Smooth muscle cell of the coronary artery (primary cell): Measurements from ENCODE around the gene ABCA3. TPM values are rescaled to one million over a fixed set of nuclear protein-coding genes. Genes with fewer than 3 reads are reported as not detected.

Source experiments
- total RNA-seq: library from RNA; depleted of rRNA; stranded (reverse); fragments of >200 nt; gene quantifications from 2 replicates; pipeline ENCODE4 v1.2.3, GENCODE V29; 2014; ENCODE audit warnings: low replicate concordance

The ABCA3 gene
- 1.2 and 1.7 TPM in 2 replicates for total RNA-seq

DNA sequence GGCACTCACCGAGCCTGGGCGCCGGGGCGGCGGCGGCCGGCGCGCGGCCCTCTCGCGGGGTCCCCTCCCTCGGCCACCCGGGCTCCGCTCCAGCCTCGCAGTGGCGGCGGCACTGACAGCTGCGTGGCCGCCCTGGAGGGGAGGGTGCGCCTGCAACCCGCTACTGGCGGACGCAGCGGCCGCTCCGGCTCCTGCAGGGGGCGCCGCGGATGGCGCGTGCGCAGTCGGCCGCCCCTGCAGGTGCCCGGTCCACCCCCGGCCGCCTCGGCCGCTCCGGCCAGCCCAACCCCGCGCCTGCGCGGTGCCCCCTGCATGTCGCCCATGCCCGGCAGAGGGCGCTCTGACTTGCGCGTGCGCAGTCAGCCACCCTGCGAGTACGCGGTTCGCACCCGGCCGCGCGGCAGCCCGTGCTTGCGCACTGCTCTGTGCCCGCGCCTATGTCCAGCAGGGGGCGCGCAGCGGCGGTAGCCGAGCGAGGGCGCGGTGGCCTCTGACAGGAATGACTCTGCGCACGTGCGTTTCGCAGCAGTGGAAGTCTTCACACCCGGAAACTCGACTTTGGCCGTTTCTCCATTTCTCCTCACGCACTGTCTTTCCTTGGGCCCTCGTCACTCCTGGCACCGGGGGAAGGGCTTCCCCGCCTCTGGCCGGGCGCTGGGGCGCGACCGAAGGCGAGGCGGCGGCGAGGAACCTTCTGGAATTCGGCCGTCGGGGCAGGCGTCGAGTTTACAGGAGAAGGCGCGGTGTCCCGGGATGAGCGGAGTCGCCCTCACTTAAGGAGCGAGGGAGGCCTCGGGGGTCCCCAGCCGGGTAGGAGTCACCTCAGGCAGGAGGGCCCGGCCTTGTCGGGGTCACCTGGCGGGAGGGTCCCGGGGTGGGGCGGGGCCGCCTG, at the start of gene ABCA3:
Gene ABCA3, minus strand, starts transcription at position 165 of the 892 bp plus-strand sequence. CDS start 14,262 bp downstream, outside the sequence.

DNA sequence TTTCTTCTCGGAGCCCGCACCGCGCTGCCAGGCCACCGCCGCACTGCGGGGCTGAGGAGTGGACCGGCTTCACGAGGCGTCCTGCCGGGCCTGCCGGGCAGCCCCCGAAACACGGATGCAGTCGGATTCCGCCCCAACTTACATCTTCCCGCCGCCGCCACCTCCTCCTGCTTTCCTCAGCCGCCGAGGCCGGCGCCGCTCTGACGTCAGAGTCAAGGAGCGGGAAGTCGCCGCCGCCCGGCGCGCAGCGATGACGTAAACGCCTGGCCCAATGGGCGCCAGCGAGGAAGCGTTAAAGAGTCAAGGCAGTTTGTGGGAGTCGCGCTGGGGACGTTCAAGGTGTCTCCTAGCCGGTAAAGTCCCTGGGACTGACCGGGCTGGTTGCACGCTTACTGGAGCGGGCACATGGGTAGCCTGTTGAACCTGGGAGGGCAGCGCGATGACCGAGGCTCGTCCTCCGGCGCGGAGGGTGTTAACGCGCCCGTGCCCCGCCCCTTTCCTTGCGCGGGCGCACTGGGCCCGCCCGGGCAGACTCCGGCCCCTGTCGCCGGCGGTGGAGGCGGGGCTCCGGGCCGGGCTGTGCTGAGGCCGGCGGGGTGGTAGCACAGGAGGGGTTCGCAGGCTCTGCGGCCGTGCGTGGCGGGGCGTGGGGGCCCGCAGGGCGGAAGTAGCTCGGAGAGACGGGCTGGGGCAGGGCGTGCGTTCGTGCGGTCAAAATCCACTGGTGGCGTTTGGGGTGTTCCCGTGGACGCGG, 72.4 kb downstream of the ABCA3 start, which contains the start of gene RNPS1:
Gene RNPS1, minus strand, starts transcription at position 214 of the 754 bp plus-strand sequence. CDS start 3,483 bp downstream, outside the sequence.

DNA sequence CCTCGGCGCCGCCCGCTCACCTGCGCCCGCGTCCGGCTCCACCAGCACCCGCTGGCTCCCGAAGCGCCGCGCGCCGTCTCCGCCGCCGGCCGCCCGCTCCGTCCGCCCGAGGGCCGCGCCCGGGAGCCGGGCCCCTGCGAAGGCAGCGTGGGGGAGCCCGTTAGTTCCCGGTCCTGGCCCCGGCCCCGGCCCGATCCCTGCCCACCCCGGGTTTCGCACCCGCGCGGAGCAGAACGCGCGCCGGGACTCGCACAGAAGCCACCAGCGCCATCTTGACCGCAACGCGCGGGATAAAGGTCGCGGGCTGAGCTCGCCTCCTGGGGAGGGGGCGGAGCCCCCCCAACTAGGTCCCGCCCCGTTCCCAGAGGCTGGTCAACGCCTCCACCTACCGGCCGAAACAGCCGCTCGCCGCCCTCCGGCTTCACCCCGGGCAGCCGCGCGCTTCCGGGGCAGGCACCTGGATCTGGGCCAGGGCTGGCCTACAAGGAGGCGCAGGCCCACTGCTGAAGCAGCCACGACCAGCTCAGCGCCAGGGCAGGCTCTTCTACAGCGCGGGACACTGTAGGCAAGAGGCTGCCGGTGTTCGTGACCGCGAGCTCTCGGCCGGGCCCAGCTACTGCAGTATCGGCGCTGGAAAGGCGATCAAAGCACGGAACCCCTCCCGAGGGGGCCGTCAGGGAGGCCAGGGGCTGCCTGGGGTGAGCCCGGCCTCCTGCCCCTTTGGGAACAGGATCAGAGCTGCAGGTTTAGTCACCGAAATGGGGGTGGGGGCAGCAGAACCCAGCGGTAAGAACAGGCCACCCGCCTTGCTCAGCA, 89.0 kb downstream of the ABCA3 start, which contains the start of gene ECI1:
Gene ECI1, minus strand, starts transcription at position 292 of the 816 bp plus-strand sequence. Its CDS starts 21 bp downstream, at position 271.

DNA sequence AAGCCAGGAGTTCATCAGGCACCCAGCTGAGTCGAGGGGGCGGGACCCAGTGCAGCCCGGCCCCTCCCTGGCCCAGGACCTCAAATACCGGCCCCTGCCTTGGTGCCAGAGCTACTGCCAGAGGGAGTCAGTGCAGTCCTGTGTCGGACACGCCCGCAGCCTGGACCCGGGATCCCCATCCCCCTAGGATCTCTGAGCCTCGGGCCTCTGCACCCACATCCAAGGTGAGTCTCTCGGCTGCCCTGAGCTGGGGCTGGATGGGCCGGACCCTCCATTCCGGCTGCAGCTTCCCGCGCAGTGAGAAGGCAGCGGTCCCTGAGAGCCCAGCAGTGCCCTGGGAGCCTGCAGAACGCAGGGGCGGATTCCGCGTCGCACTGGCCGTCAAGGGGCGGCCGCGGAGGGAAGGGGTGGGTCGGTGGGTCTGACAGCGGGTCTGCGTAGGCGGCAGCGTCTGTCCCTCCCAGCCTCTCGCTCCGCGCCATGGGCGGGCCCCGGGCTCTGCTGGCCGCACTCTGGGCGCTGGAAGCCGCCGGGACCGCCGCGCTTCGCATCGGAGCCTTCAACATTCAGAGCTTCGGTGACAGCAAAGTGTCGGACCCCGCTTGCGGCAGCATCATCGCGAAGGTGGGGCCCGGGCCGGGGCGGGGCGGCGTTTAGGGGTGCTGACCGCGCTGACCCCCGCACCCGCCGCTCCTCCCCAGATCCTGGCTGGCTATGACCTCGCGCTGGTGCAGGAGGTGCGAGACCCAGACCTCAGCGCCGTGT, 104.0 kb downstream of the ABCA3 start, which contains the start of gene DNASE1L2:
Gene DNASE1L2, plus strand, starts transcription at position 108 of the 765 bp plus-strand sequence. Its CDS starts 373 bp downstream, at position 481.

Other genes starting within 250 kb of the ABCA3 start
- 63.7 and 174 TPM in 2 replicates for gene PKD1, start 204.8 kb downstream of the ABCA3 start, total RNA-seq
- gene RAB26, start 192.1 kb downstream of the ABCA3 start, total RNA-seq, result 1.3 and 1.5 TPM in 2 replicates
- gene TRAF7, start 184.9 kb downstream of the ABCA3 start, total RNA-seq, result 37.0 and 49.5 TPM in 2 replicates
- 0.08 and 0.47 TPM in 2 replicates for gene CASKIN1, start 144.1 kb downstream of the ABCA3 start, total RNA-seq
- 16.5 and 19.7 TPM in 2 replicates for gene MLST8, start 135.3 kb downstream of the ABCA3 start, total RNA-seq
- gene BRICD5, start 129.9 kb downstream of the ABCA3 start, total RNA-seq, result 2.9 and 4.0 TPM in 2 replicates
- 5.3 and 9.5 TPM in 2 replicates for gene PGP, start 125.9 kb downstream of the ABCA3 start, total RNA-seq
- gene E4F1, start 117.1 kb downstream of the ABCA3 start, total RNA-seq, result 26.2 and 33.9 TPM in 2 replicates
- 0.38 and 1.1 TPM in 2 replicates for gene DNASE1L2, start 104.3 kb downstream of the ABCA3 start, total RNA-seq
- gene ECI1, start 89.1 kb downstream of the ABCA3 start, total RNA-seq, result 15.2 and 32.6 TPM in 2 replicates
- gene RNPS1, start 72.6 kb downstream of the ABCA3 start, total RNA-seq, result 19.3 and 47.3 TPM in 2 replicates
- gene CCNF, start 88.7 kb upstream of the ABCA3 start, total RNA-seq, result 3.9 and 9.0 TPM in 2 replicates
- under 0.01 and 2.9 TPM in 2 replicates for gene TEDC2, start 119.4 kb upstream of the ABCA3 start, total RNA-seq
- 0.23 and 0.47 TPM in 2 replicates for gene NTN3, start 130.6 kb upstream of the ABCA3 start, total RNA-seq
- gene TBC1D24, start 134.4 kb upstream of the ABCA3 start, total RNA-seq, result 12.9 and 17.7 TPM in 2 replicates
- gene ATP6V0C, start 173.2 kb upstream of the ABCA3 start, total RNA-seq, result 5.1 and 8.2 TPM in 2 replicates
- 25.4 and 84.2 TPM in 2 replicates for gene AMDHD2, start 179.6 kb upstream of the ABCA3 start, total RNA-seq
- 0.08 and 0.12 TPM in 2 replicates for gene CEMP1, start 190.7 kb upstream of the ABCA3 start, total RNA-seq
- gene PDPK1, start 197.3 kb upstream of the ABCA3 start, total RNA-seq, result 10.5 and 12.0 TPM in 2 replicates